Measurements from ENCODE around the gene MED8.
A peak's percentile ranks its signal among the peaks of the same experiment; 100 is the strongest.

MED8 gene

DNA sequence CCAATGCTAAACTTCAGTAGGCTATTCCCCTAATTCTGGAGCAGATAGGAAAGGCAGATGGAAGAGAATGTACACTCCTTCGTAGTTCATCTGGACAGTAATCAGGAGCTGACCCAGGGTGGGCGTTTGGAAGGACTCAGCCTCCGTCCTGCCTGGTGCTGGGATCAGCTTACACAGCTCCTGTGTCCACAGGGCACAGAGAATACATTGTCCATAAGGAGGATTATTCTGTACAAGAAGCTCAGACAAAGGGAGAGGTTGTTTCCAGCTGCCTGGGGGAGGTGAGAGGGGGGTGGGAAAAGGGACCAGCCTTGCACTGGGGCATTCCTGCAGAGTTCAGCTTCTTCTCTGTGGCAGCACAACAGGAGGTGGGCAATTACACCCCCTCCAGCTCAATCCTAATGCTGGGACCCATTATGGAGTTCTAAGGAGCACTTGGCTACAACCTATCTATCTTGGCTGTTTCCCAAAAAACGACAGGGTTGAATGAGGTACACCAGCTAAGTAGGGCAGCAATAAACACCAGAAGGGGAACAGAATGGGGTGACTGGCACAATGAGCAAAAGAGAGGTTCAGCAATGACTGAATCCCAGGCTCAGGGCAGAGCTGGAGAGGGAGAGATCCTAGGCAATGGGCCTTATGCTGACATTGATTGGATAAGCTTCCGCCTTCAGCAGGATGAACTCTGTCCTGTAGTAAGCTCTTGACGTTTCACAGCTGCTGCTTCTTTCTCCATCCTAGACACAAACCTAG, 7.4 kb downstream of the MED8 start:
- no peak for TF ChIP-seq POLR2AphosphoS5 (IDR thresholded peaks at IDR 0.05; ENCODE audit: low read depth)
- Histone ChIP-seq H3K27ac (replicated peaks) (peak overlapping the region; percentile 40; the same call in 1 of the 2 replicates), H3K27me3 (ENCODE audit: insufficient read depth, poor library complexity, severe bottlenecking) (no peaks in the 10 kb centered on the region), H3K4me3 (replicated peaks; ENCODE audit: insufficient read depth, low read length) (no peak overlapping the region)
- no peak for DNase-seq (ENCODE audit: low read depth in 1 of 2, low spot score in 1 of 2)

DNA sequence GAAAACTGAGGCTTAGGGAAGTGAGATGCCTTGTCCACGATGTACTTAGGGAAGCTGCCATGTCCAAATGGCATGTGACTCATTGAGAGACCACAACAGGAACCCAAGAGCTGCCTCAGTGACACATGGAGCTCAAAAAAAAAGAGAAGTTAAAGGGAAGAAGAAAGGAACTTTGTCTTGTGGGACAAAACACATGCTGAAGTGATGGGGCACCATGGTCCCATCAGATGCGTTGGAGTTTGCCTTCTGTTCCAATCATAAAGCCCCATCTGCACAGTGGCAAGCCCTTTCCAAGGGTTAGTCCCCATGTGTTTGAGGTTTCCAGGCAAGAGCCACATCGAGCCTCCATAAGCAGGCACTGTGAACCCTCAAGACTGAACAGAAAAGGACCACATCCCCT, 8.0 kb downstream of the MED8 start:
- no peaks in the 10 kb centered on the region for H3K27me3 ChIP-seq (ENCODE audit: insufficient read depth, poor library complexity, severe bottlenecking)
- TF ChIP-seq SPI1 (IDR thresholded peaks at IDR 0.05; ENCODE audit: borderline replicate concordance, low read depth) = peak; percentile 71; the same call in 1 of the 2 replicates
- TF ChIP-seq, protein P1, sequence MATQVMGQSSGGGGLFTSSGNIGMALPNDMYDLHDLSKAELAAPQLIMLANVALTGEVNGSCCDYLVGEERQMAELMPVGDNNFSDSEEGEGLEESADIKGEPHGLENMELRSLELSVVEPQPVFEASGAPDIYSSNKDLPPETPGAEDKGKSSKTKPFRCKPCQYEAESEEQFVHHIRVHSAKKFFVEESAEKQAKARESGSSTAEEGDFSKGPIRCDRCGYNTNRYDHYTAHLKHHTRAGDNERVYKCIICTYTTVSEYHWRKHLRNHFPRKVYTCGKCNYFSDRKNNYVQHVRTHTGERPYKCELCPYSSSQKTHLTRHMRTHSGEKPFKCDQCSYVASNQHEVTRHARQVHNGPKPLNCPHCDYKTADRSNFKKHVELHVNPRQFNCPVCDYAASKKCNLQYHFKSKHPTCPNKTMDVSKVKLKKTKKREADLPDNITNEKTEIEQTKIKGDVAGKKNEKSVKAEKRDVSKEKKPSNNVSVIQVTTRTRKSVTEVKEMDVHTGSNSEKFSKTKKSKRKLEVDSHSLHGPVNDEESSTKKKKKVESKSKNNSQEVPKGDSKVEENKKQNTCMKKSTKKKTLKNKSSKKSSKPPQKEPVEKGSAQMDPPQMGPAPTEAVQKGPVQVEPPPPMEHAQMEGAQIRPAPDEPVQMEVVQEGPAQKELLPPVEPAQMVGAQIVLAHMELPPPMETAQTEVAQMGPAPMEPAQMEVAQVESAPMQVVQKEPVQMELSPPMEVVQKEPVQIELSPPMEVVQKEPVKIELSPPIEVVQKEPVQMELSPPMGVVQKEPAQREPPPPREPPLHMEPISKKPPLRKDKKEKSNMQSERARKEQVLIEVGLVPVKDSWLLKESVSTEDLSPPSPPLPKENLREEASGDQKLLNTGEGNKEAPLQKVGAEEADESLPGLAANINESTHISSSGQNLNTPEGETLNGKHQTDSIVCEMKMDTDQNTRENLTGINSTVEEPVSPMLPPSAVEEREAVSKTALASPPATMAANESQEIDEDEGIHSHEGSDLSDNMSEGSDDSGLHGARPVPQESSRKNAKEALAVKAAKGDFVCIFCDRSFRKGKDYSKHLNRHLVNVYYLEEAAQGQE (IDR thresholded peaks at IDR 0.05; ENCODE audit: insufficient replicate concordance, low read depth) = no peak
- peak; percentile 52 for TF ChIP-seq POLR2AphosphoS5 (IDR thresholded peaks at IDR 0.05; ENCODE audit: low read depth)
- no peak for TF ChIP-seq GABPA (IDR thresholded peaks at IDR 0.05; ENCODE audit: low read depth)
- peak overlapping the region; percentile 40 for H3K27ac ChIP-seq (replicated peaks)
- H3K4me3 ChIP-seq (replicated peaks; ENCODE audit: insufficient read depth, low read length) = no peak overlapping the region
- DNase-seq (ENCODE audit: low read depth in 1 of 2, low spot score in 1 of 2) = peak; percentile 77 to 79

DNA sequence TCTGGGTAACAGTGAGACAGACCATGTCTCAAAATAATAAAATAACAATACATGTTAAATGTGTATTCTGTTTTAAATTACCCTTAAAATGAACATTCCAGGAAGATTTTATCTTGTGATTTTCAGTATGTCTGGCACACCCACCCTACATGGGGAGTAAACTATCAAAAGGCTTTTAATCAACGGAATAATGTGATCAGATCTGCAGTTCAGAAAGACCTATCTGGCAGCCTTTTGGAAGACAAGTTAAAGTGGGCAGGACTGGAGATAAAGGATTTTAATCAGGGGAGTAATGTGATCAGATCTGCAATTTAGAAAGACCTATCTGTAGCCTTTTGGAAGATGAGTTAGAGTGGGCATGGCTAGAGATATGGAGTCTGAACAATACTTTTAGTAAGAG, 10.1 kb downstream of the MED8 start:
- Histone ChIP-seq H3K27me3 (ENCODE audit: insufficient read depth, poor library complexity, severe bottlenecking) (no peaks in the 10 kb centered on the region), H3K27ac (replicated peaks) (no peak overlapping the region), H3K4me3 (replicated peaks; ENCODE audit: insufficient read depth, low read length) (no peak overlapping the region)
- DNase-seq (ENCODE audit: low read depth in 1 of 2, low spot score in 1 of 2) = no peak
- no peak for TF ChIP-seq SPI1 (IDR thresholded peaks at IDR 0.05; ENCODE audit: borderline replicate concordance, low read depth)
- TF ChIP-seq, protein P1 (IDR thresholded peaks at IDR 0.05; ENCODE audit: insufficient replicate concordance, low read depth) = no peak

DNA sequence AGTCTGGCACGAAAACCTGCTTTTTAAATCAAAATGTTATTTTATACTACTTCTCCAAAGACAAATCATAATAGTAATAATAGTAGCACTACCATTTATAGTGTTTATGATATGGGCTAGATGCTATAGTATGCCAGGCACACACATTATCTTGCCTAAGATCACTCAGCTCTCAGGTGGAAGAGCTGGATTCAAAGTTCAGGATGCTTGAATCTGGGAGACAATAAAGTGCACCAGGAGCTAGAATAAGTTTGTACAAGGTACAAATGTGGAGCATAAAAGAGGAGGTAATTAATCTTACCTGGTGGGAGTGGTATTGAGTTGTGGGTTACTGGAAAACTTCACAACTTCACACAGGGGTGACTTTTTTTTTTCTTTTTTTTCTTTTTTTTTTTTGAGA, 11.8 kb downstream of the MED8 start:
- Histone ChIP-seq H3K4me3 (replicated peaks; ENCODE audit: insufficient read depth, low read length) (no peak overlapping the region), H3K27ac (replicated peaks) (no peak overlapping the region), H3K27me3 (ENCODE audit: insufficient read depth, poor library complexity, severe bottlenecking) (no peaks in the 10 kb centered on the region)
- no peak for DNase-seq (ENCODE audit: low read depth in 1 of 2, low spot score in 1 of 2)
- TF ChIP-seq GABPA (IDR thresholded peaks at IDR 0.05; ENCODE audit: low read depth) (no peak), SPI1 (IDR thresholded peaks at IDR 0.05; ENCODE audit: borderline replicate concordance, low read depth) (no peak), POLR2AphosphoS5 (IDR thresholded peaks at IDR 0.05; ENCODE audit: low read depth) (no peak)
- TF ChIP-seq, protein P1 (IDR thresholded peaks at IDR 0.05; ENCODE audit: insufficient replicate concordance, low read depth) = no peak
- TF ChIP-seq, protein P2, sequence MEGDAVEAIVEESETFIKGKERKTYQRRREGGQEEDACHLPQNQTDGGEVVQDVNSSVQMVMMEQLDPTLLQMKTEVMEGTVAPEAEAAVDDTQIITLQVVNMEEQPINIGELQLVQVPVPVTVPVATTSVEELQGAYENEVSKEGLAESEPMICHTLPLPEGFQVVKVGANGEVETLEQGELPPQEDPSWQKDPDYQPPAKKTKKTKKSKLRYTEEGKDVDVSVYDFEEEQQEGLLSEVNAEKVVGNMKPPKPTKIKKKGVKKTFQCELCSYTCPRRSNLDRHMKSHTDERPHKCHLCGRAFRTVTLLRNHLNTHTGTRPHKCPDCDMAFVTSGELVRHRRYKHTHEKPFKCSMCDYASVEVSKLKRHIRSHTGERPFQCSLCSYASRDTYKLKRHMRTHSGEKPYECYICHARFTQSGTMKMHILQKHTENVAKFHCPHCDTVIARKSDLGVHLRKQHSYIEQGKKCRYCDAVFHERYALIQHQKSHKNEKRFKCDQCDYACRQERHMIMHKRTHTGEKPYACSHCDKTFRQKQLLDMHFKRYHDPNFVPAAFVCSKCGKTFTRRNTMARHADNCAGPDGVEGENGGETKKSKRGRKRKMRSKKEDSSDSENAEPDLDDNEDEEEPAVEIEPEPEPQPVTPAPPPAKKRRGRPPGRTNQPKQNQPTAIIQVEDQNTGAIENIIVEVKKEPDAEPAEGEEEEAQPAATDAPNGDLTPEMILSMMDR (IDR thresholded peaks at IDR 0.05; ENCODE audit: insufficient read depth, low read length) = no peak
